ENCODE data around the gene DNAJB11.

GRCh38 chr3:186569779-186570095 is 783 bp upstream of the DNAJB11 start:
- TF ChIP-seq, protein P1, sequence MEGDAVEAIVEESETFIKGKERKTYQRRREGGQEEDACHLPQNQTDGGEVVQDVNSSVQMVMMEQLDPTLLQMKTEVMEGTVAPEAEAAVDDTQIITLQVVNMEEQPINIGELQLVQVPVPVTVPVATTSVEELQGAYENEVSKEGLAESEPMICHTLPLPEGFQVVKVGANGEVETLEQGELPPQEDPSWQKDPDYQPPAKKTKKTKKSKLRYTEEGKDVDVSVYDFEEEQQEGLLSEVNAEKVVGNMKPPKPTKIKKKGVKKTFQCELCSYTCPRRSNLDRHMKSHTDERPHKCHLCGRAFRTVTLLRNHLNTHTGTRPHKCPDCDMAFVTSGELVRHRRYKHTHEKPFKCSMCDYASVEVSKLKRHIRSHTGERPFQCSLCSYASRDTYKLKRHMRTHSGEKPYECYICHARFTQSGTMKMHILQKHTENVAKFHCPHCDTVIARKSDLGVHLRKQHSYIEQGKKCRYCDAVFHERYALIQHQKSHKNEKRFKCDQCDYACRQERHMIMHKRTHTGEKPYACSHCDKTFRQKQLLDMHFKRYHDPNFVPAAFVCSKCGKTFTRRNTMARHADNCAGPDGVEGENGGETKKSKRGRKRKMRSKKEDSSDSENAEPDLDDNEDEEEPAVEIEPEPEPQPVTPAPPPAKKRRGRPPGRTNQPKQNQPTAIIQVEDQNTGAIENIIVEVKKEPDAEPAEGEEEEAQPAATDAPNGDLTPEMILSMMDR (conservative IDR thresholded peaks at IDR 0.05; ENCODE audit: low read length): no peak
- TF ChIP-seq EZH2phosphoT487 (IDR thresholded peaks at IDR 0.05; ENCODE audit: borderline replicate concordance): no peak

All from Loucy (cell line).